Gastrocnemius medialis (tissue), 4 donors: Measurements from ENCODE around the gene AMPH. TPM values are rescaled to one million over a fixed set of nuclear protein-coding genes. Genes with fewer than 3 reads are reported as not detected.

Source experiments
- ATAC-seq, 2 donors: fragments of 150-250 bp; one replicate each; pipeline ENCODE4 v1.9.1; 2016
- DNase-seq, 2 donors: peaks; one replicate each; pipeline ENCODE4 v3.0.0-alpha.2; 2019
- H3K27ac ChIP-seq, 4 donors: fragments of 200-600 bp; sonication (generic); 1 replicate in 1 of 4; 2 replicates in 3 of 4; pipeline ENCODE4 v1.5.1; 2016 to 2018; ENCODE audit warnings: mild to moderate bottlenecking in 2 of 4, moderate library complexity in 1 of 4
- H3K27me3 ChIP-seq, 3 donors: fragments of 200-600 bp; sonication (generic) in 2 of 3; 1 replicate in 1 of 3; 2 replicates in 2 of 3; pipeline versions ENCODE4 v1.5.1 to v1.6.0; 2016 to 2019; ENCODE audit warnings: mild to moderate bottlenecking in 1 of 3, moderate library complexity in 1 of 3
- H3K36me3 ChIP-seq, 2 donors: fragments of 200-600 bp; sonication (generic) in 1 of 2; one replicate each; pipeline ENCODE4 v1.5.1; 2017 to 2018
- H3K4me1 ChIP-seq, 2 donors: fragments of 200-600 bp; sonication (generic) in 1 of 2; one replicate each; pipeline ENCODE4 v1.5.1; 2016 to 2017; ENCODE audit warnings: mild to moderate bottlenecking in 2 of 2
- H3K4me3 ChIP-seq, 4 donors: fragments of 200-600 bp; sonication (generic) in 3 of 4; 1 replicate in 1 of 4; 2 replicates in 3 of 4; pipeline ENCODE4 v1.5.1; 2016 to 2019; ENCODE audit warnings: mild to moderate bottlenecking in 2 of 4
- H3K9me3 ChIP-seq, 3 donors: fragments of 200-600 bp; sonication (generic) in 2 of 3; 1 replicate in 1 of 3; 2 replicates in 2 of 3; pipeline ENCODE4 v1.5.1; 2016 to 2019
- CTCF ChIP-seq, 5 experiments: fragments of 450-650 bp in 3 of 5; fragments of 200-600 bp in 2 of 5; sonication (generic) in 2 of 5; IDR thresholded peaks in 4 of 5; conservative IDR thresholded peaks in 1 of 5; 1 replicate in 4 of 5; 2 replicates in 1 of 5; pipeline ENCODE4 v1.5.1; 2016 to 2019; ENCODE audit warnings: antibody characterized with exemption in 5 of 5, mild to moderate bottlenecking in 3 of 5, moderate library complexity in 3 of 5
- POLR2A ChIP-seq, 2 donors: fragments of 450-650 bp; IDR thresholded peaks; one replicate each; pipeline ENCODE4 v1.6.1; 2017; ENCODE audit warnings: antibody characterized with exemption in 2 of 2, mild to moderate bottlenecking in 2 of 2, moderate library complexity in 2 of 2
- in situ Hi-C, 4 donors: fragments of 200-750 bp; cut with MboI; loops; one replicate each; pipeline versions ENCODE4 v1.15.0 to v1.8.0; 2017; ENCODE audit warnings: low sequenced_read_pairs in 4 of 4
- intact Hi-C: fragments of 100-400 bp; cut with DNase I; formaldehyde crosslinking; loops from one replicate; pipeline ENCODE4 v1.15.1; 2023; ENCODE audit warnings: low total_unique reads
- total RNA-seq, 4 donors: library from RNA; depleted of rRNA; stranded (reverse); fragments of >200 nt; gene quantifications; one replicate each; pipeline versions ENCODE4 v1.1.0 to v1.2.3, GENCODE V29; 2016

The AMPH gene
- total RNA-seq, 4 donors from 2014 or later, result 1.8 to 8.3 (median 5.2) TPM

DNA sequence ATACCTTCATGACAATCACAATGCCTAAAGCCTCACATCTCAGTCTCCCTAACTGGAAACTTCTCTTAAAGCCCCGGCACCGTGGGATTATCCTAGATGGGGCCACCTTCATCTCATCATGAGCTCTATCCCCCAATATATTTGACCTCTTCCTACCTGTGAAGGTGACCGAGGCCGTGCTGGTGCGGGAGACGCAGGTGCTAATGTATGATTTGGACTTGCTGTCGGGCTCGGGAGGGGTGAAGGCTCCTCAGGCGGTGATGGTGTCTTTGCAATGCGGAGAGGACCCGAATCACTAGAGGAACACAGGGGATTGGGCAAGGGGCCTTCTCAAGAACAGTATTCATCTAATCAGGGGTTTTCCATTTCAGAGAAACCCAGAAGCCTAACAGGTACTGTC, 168.4 kb downstream of the AMPH start:
- TF ChIP-seq POLR2A (IDR thresholded peaks at IDR 0.05) (no peak), CTCF (IDR thresholded peaks at IDR 0.05 in 4 of 5, conservative IDR thresholded peaks at IDR 0.05 in 1 of 5) (no peak)
- H3K4me3 ChIP-seq, result no peak overlapping the region
- no peaks in the 10 kb centered on the region for H3K9me3 ChIP-seq
- no peaks in the 10 kb centered on the region for H3K4me1 ChIP-seq
- no peak for ATAC-seq
- in situ Hi-C loops (no loop called here), intact Hi-C loops (no loop called here)
- H3K27me3 ChIP-seq, result no peaks in the 10 kb centered on the region
- H3K36me3 ChIP-seq, result no peaks in the 10 kb centered on the region
- H3K27ac ChIP-seq, result no peak overlapping the region
- DNase-seq, result no peak

GRCh38 chr7:38461887-38462286, 169.3 kb downstream of the AMPH start:
- H3K9me3 ChIP-seq, result no peaks in the 10 kb centered on the region

DNA sequence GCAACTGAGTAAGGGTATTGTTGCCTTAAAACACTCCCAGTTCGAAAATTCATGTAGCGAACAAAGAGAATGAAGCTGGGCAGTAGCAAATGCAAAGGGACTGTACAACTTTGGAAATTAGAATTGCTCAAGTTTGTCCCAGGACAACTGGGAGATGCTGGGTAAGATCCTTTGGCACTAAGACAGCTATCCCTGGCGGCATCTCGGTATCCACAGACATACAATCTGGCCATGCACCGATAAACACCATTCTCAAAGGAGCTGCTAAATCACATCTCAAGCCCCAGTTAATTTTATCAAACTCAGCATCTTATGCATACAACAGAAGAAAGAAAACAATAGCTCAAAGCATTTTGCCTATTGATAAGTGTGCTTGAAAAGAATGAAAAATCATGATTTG, 177.3 kb downstream of the AMPH start:
- ATAC-seq (no peak), DNase-seq (no peak)
- no peaks in the 10 kb centered on the region for H3K36me3 ChIP-seq
- TF ChIP-seq CTCF (IDR thresholded peaks at IDR 0.05 in 4 of 5, conservative IDR thresholded peaks at IDR 0.05 in 1 of 5) (no peak), POLR2A (IDR thresholded peaks at IDR 0.05) (no peak)
- no peaks in the 10 kb centered on the region for H3K27me3 ChIP-seq
- intact Hi-C loops, result no loop called here
- no peak overlapping the region for H3K27ac ChIP-seq
- H3K4me3 ChIP-seq, result no peak overlapping the region
- H3K4me1 ChIP-seq, result peaks cover 0 to 2% of the 10 kb centered on the region in 2 donors
- H3K9me3 ChIP-seq, result no peaks in the 10 kb centered on the region
- in situ Hi-C loops, result no loop called here

More at GRCh38 chr7:38461887-38462286, 169.3 kb downstream of the AMPH start:
- no peak overlapping the region for H3K27ac ChIP-seq
- DNase-seq (no peak), ATAC-seq (no peak)
- no peak for TF ChIP-seq CTCF (IDR thresholded peaks at IDR 0.05 in 4 of 5, conservative IDR thresholded peaks at IDR 0.05 in 1 of 5)
- TF ChIP-seq POLR2A (IDR thresholded peaks at IDR 0.05), result no peak
- no peak overlapping the region for H3K4me3 ChIP-seq
- H3K27me3 ChIP-seq, result no peaks in the 10 kb centered on the region
- H3K36me3 ChIP-seq, result no peaks in the 10 kb centered on the region
- no peaks in the 10 kb centered on the region for H3K4me1 ChIP-seq
- in situ Hi-C loops, result no loop called here
- intact Hi-C loops, result no loop called here

DNA sequence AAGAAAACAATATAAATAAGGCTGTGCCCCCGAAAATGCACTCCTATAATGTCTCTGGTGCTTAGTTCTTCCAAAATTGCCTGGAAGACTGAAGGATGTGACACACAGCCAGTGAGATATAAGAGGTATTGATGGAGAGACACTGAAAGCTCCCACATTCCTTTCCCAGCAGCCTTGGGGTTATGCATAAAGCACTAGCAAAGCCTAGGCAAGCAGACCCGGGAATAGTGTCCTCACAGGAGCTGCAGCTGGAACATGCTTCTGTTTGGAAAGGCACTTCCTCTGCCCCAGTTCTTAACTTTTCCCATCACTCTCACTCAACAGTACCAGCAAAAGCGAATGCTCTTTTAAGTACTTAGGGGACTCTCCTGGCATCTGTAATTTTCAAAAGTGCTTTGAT, 178.0 kb downstream of the AMPH start:
- H3K4me3 ChIP-seq, result no peak overlapping the region
- TF ChIP-seq CTCF (IDR thresholded peaks at IDR 0.05 in 4 of 5, conservative IDR thresholded peaks at IDR 0.05 in 1 of 5), result no peak
- TF ChIP-seq POLR2A (IDR thresholded peaks at IDR 0.05), result no peak
- in situ Hi-C loops (no loop called here), intact Hi-C loops (no loop called here)
- ATAC-seq (no peak), DNase-seq (no peak)
- H3K36me3 ChIP-seq, result no peaks in the 10 kb centered on the region
- H3K4me1 ChIP-seq, result peaks cover 0 to 2% of the 10 kb centered on the region in 2 donors
- H3K27me3 ChIP-seq, result no peaks in the 10 kb centered on the region
- H3K9me3 ChIP-seq, result no peaks in the 10 kb centered on the region
- H3K27ac ChIP-seq, result no peak overlapping the region

DNA sequence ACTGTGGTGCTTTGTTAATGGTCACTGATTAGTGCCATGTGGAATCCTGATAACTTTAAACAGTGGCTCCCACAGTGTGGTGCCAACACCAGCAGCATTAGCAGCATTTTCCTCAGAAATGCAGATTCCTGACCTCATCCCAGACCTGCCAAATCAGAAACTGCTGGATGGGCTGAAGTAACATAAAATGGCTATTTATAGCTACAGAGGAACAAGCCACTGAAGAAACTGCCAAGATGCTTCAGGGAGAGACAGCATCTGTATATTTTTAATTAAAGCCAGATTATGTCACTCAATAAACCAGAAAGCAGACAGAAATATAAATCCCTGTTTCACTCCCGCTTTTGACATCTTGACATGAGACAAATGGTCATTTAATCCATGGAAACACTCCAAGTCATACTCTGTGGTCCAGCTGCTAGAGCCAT, 178.5 kb downstream of the AMPH start:
- ATAC-seq (no peak), DNase-seq (no peak)
- Histone ChIP-seq H3K4me3 (no peak overlapping the region), H3K36me3 (no peaks in the 10 kb centered on the region), H3K4me1 (peaks cover 0 to 2% of the 10 kb centered on the region in 2 donors), H3K27me3 (no peaks in the 10 kb centered on the region), H3K27ac (no peak overlapping the region), H3K9me3 (no peaks in the 10 kb centered on the region)
- intact Hi-C loops (no loop called here), in situ Hi-C loops (no loop called here)
- no peak for TF ChIP-seq CTCF (IDR thresholded peaks at IDR 0.05 in 4 of 5, conservative IDR thresholded peaks at IDR 0.05 in 1 of 5)
- no peak for TF ChIP-seq POLR2A (IDR thresholded peaks at IDR 0.05)
